HEK293 (cell line): ENCODE results near the gene LIN52.
A peak's percentile ranks its signal among the peaks of the same experiment; 100 is the strongest.

ENCODE experiments used
- GLI4 ChIP-seq: fragments of 450-650 bp; formaldehyde crosslinking; IDR thresholded peaks from 2 replicates; pipeline ENCODE4 v1.5.1; 2016; ENCODE audit warnings: missing biosample characterization, missing genetic modification characterization
- HOXC10 ChIP-seq: sonication (generic); formaldehyde crosslinking; IDR thresholded peaks from 2 replicates; pipeline ENCODE4 v1.8.1; 2023; ENCODE audit warnings: mild to moderate bottlenecking, missing genetic modification reagents
- KLF16 ChIP-seq: fragments of 450-650 bp; formaldehyde crosslinking; IDR thresholded peaks from 2 replicates; pipeline ENCODE4 v1.5.1; 2017; ENCODE audit warnings: missing biosample characterization, missing genetic modification characterization
- KLF8 ChIP-seq: fragments of 450-650 bp; formaldehyde crosslinking; IDR thresholded peaks from 2 replicates; pipeline ENCODE4 v1.5.1; 2016; ENCODE audit warnings: missing biosample characterization, missing genetic modification characterization
- SCRT1 ChIP-seq: fragments of 450-650 bp; formaldehyde crosslinking; IDR thresholded peaks from 2 replicates; pipeline ENCODE4 v1.5.1; 2016; ENCODE audit warnings: missing biosample characterization, missing genetic modification characterization, borderline replicate concordance
- SCRT2 ChIP-seq: fragments of 450-650 bp; formaldehyde crosslinking; IDR thresholded peaks from 2 replicates; pipeline ENCODE4 v1.5.1; 2016; ENCODE audit warnings: missing biosample characterization, missing genetic modification characterization
- SETDB1 ChIP-seq: IDR thresholded peaks from one replicate; pipeline ENCODE4 v1.6.1; 2017; ENCODE audit warnings: mild to moderate bottlenecking, low read length, moderate library complexity, mixed read lengths; ENCODE audit not compliant: insufficient read length
- SP2 ChIP-seq: fragments of 450-650 bp; formaldehyde crosslinking; IDR thresholded peaks from 2 replicates; pipeline ENCODE4 v1.5.1; 2016; ENCODE audit warnings: missing biosample characterization, missing genetic modification characterization
- ZFP37 ChIP-seq: fragments of 450-650 bp; formaldehyde crosslinking; IDR thresholded peaks from 2 replicates; pipeline ENCODE4 v1.5.1; 2016; ENCODE audit warnings: missing biosample characterization, missing genetic modification characterization
- ZFP41 ChIP-seq: fragments of 450-650 bp; formaldehyde crosslinking; IDR thresholded peaks from 2 replicates; pipeline ENCODE4 v1.5.1; 2016; ENCODE audit warnings: missing biosample characterization, missing genetic modification characterization, borderline replicate concordance
- ZNF10 ChIP-seq: fragments of 450-650 bp; formaldehyde crosslinking; IDR thresholded peaks from 2 replicates; pipeline ENCODE4 v1.5.1; 2017; ENCODE audit warnings: missing biosample characterization, missing genetic modification characterization
- ZNF112 ChIP-seq: fragments of 450-650 bp; formaldehyde crosslinking; IDR thresholded peaks from 2 replicates; pipeline ENCODE4 v1.5.0; 2017; ENCODE audit warnings: missing biosample characterization, missing genetic modification characterization
- ZNF324 ChIP-seq: fragments of 450-650 bp; formaldehyde crosslinking; IDR thresholded peaks from 2 replicates; pipeline ENCODE4 v1.5.1; 2016; ENCODE audit warnings: missing biosample characterization, missing genetic modification characterization
- ZNF335 ChIP-seq: fragments of 450-650 bp; formaldehyde crosslinking; conservative IDR thresholded peaks from 2 replicates; pipeline ENCODE4 v1.5.1; 2016; ENCODE audit warnings: missing biosample characterization, missing genetic modification characterization
- ZNF341 ChIP-seq: fragments of 450-650 bp; formaldehyde crosslinking; IDR thresholded peaks from 2 replicates; pipeline ENCODE4; 2016; ENCODE audit warnings: low read depth, missing biosample characterization, missing genetic modification characterization
- ZNF394 ChIP-seq: fragments of 450-650 bp; formaldehyde crosslinking; IDR thresholded peaks from 2 replicates; pipeline ENCODE4 v1.5.1; 2016; ENCODE audit warnings: missing biosample characterization, missing genetic modification characterization, mild to moderate bottlenecking, moderate library complexity, borderline replicate concordance
- ZNF560 ChIP-seq: fragments of 450-650 bp; formaldehyde crosslinking; IDR thresholded peaks from 2 replicates; pipeline ENCODE4 v1.5.1; 2017; ENCODE audit warnings: missing biosample characterization, missing genetic modification characterization, borderline replicate concordance
- ZNF596 ChIP-seq: fragments of 450-650 bp; IDR thresholded peaks from 2 replicates; pipeline ENCODE4 v1.5.0; 2018; ENCODE audit warnings: missing biosample characterization, mild to moderate bottlenecking, missing genetic modification characterization, moderate library complexity
- ZNF621 ChIP-seq: fragments of 450-650 bp; formaldehyde crosslinking; IDR thresholded peaks from 2 replicates; pipeline ENCODE4 v1.5.1; 2017; ENCODE audit warnings: missing biosample characterization, missing genetic modification characterization
- ZNF664 ChIP-seq: fragments of 450-650 bp; formaldehyde crosslinking; IDR thresholded peaks from 2 replicates; pipeline ENCODE4 v1.5.1; 2016; ENCODE audit warnings: missing biosample characterization, missing genetic modification characterization
- ZNF747 ChIP-seq: fragments of 450-650 bp; formaldehyde crosslinking; IDR thresholded peaks from 2 replicates; pipeline ENCODE4 v1.5.1; 2016; ENCODE audit warnings: missing biosample characterization, missing genetic modification characterization
- ZNF768 ChIP-seq: fragments of 450-650 bp; formaldehyde crosslinking; IDR thresholded peaks from 2 replicates; pipeline ENCODE4 v1.5.1; 2018; ENCODE audit warnings: missing biosample characterization, mild to moderate bottlenecking, missing genetic modification characterization
- ZNF785 ChIP-seq: fragments of 450-650 bp; formaldehyde crosslinking; IDR thresholded peaks from 2 replicates; pipeline ENCODE4 v1.5.1; 2016; ENCODE audit warnings: missing biosample characterization, missing genetic modification characterization
- ZSCAN23 ChIP-seq: fragments of 450-650 bp; formaldehyde crosslinking; IDR thresholded peaks from 2 replicates; pipeline ENCODE4 v1.5.1; 2016; ENCODE audit warnings: missing biosample characterization, missing genetic modification characterization
- TF ChIP-seq, protein P1 (sequence below): fragments of 450-650 bp; formaldehyde crosslinking; IDR thresholded peaks from 2 replicates; pipeline ENCODE4 v1.5.1; 2016; ENCODE audit warnings: missing biosample characterization, missing genetic modification characterization
- TF ChIP-seq, protein P2 (sequence below): fragments of 450-650 bp; formaldehyde crosslinking; IDR thresholded peaks from 2 replicates; pipeline ENCODE4 v1.5.1; 2016; ENCODE audit warnings: missing biosample characterization, missing genetic modification characterization
- TF ChIP-seq, protein P3 (sequence below): fragments of 450-650 bp; formaldehyde crosslinking; IDR thresholded peaks from 2 replicates; pipeline ENCODE4; 2016; ENCODE audit warnings: missing biosample characterization, missing genetic modification characterization
- TF ChIP-seq, protein P4 (sequence below): fragments of 450-650 bp; formaldehyde crosslinking; IDR thresholded peaks from 2 replicates; pipeline ENCODE4 v1.5.1; 2016; ENCODE audit warnings: missing biosample characterization, missing genetic modification characterization
- TF ChIP-seq, protein P5 (sequence below): fragments of 450-650 bp; formaldehyde crosslinking; IDR thresholded peaks from 2 replicates; pipeline ENCODE4 v1.5.1; 2016; ENCODE audit warnings: missing biosample characterization, missing genetic modification characterization
- TF ChIP-seq, protein P6 (sequence below): fragments of 450-650 bp; formaldehyde crosslinking; optimal IDR thresholded peaks from 2 replicates; pipeline ENCODE3; 2016; ENCODE audit warnings: missing biosample characterization, mild to moderate bottlenecking, missing genetic modification characterization
- TF ChIP-seq, protein P7 (sequence below): fragments of 450-650 bp; formaldehyde crosslinking; conservative IDR thresholded peaks from 2 replicates; pipeline ENCODE4 v1.5.1; 2016; ENCODE audit warnings: low read depth, missing biosample characterization, missing genetic modification characterization

LIN52 gene

DNA sequence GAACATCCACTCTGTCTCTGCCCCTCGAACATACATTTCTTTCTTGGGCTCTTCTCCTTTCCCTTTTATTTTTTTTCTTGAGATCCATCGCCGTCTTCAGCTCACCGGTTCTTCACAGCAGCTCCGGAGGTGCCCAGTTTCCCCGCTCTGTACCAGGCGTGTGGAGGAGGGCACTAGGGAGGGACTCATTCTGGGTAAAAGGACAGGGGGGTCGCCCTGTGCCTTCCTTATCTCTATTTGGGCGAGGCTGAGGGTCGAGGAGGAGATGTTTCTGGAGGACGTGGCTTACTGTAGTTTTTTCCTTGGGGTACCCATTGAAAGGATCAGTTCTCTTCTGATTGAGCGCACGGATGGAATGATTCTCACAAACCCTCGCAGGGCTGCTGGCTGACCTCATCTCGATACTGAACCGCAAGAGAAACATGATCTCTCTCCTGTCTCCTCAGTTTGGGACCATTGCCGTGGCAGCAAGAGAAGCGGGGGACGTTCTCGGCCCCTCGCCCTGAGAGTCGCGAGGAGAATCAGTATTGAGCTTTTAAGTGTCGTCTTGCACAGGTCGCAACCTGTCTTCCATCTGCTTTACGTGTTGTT is 386 bp downstream of the LIN52 start (continued):
- TF ChIP-seq ZNF747 (no peak), SCRT1 (tag by site-specific recombination) (no peak), SETDB1 (no peak), ZNF10 (no peak), ZNF324 (0 out of 2 replicates have a peak, but pooled peaks have one; percentile 55), KLF8 (no peak; the same call in 1 of the 2 replicates), ZSCAN23 (tag by site-specific recombination) (no peak), SCRT2 (tag by site-specific recombination) (no peak), ZNF664 (no peak), ZNF785 (tag by site-specific recombination) (no peak), ZNF621 (tag by site-specific recombination) (no peak), ZFP37 (tag by site-specific recombination) (no peak), ZNF341 (tag by site-specific recombination) (no peak), ZNF394 (tag by site-specific recombination) (no peak), SP2 (tag by site-specific recombination) (no peak), ZFP41 (no peak), ZNF560 (tag by site-specific recombination) (no peak), GLI4 (no peak), ZNF112 (tag by site-specific recombination) (no peak), ZNF335 (peak; percentile 96), ZNF596 (no peak), HOXC10 (CRISPR knock-in tag) (no peak), KLF16 (tag by site-specific recombination) (no peak; the same call in 1 of the 2 replicates), ZNF768 (tag by site-specific recombination) (no peak)
- TF ChIP-seq, protein P1, sequence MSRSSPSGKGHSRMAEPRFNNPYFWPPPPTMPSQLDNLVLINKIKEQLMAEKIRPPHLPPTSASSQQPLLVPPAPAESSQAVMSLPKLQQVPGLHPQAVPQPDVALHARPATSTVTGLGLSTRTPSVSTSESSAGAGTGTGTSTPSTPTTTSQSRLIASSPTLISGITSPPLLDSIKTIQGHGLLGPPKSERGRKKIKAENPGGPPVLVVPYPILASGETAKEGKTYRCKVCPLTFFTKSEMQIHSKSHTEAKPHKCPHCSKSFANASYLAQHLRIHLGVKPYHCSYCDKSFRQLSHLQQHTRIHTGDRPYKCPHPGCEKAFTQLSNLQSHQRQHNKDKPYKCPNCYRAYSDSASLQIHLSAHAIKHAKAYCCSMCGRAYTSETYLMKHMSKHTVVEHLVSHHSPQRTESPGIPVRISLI (tag by site-specific recombination) = no peak
- TF ChIP-seq, protein P2, sequence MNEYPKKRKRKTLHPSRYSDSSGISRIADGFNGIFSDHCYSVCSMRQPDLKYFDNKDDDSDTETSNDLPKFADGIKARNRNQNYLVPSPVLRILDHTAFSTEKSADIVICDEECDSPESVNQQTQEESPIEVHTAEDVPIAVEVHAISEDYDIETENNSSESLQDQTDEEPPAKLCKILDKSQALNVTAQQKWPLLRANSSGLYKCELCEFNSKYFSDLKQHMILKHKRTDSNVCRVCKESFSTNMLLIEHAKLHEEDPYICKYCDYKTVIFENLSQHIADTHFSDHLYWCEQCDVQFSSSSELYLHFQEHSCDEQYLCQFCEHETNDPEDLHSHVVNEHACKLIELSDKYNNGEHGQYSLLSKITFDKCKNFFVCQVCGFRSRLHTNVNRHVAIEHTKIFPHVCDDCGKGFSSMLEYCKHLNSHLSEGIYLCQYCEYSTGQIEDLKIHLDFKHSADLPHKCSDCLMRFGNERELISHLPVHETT = no peak
- TF ChIP-seq, protein P3, sequence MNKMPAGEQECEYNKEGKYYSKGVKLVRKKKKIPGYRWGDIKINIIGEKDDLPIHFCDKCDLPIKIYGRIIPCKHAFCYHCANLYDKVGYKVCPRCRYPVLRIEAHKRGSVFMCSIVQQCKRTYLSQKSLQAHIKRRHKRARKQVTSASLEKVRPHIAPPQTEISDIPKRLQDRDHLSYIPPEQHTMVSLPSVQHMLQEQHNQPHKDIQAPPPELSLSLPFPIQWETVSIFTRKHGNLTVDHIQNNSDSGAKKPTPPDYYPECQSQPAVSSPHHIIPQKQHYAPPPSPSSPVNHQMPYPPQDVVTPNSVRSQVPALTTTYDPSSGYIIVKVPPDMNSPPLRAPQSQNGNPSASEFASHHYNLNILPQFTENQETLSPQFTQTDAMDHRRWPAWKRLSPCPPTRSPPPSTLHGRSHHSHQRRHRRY (tag by site-specific recombination) = no peak
- TF ChIP-seq, protein P4, sequence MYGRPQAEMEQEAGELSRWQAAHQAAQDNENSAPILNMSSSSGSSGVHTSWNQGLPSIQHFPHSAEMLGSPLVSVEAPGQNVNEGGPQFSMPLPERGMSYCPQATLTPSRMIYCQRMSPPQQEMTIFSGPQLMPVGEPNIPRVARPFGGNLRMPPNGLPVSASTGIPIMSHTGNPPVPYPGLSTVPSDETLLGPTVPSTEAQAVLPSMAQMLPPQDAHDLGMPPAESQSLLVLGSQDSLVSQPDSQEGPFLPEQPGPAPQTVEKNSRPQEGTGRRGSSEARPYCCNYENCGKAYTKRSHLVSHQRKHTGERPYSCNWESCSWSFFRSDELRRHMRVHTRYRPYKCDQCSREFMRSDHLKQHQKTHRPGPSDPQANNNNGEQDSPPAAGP (tag by site-specific recombination) = 0 out of 2 replicates have a peak, but pooled peaks have one; percentile 49
- TF ChIP-seq, protein P5, sequence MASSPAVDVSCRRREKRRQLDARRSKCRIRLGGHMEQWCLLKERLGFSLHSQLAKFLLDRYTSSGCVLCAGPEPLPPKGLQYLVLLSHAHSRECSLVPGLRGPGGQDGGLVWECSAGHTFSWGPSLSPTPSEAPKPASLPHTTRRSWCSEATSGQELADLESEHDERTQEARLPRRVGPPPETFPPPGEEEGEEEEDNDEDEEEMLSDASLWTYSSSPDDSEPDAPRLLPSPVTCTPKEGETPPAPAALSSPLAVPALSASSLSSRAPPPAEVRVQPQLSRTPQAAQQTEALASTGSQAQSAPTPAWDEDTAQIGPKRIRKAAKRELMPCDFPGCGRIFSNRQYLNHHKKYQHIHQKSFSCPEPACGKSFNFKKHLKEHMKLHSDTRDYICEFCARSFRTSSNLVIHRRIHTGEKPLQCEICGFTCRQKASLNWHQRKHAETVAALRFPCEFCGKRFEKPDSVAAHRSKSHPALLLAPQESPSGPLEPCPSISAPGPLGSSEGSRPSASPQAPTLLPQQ (tag by site-specific recombination) = peak; percentile 71; the same call in 1 of the 2 replicates
- TF ChIP-seq, protein P6, sequence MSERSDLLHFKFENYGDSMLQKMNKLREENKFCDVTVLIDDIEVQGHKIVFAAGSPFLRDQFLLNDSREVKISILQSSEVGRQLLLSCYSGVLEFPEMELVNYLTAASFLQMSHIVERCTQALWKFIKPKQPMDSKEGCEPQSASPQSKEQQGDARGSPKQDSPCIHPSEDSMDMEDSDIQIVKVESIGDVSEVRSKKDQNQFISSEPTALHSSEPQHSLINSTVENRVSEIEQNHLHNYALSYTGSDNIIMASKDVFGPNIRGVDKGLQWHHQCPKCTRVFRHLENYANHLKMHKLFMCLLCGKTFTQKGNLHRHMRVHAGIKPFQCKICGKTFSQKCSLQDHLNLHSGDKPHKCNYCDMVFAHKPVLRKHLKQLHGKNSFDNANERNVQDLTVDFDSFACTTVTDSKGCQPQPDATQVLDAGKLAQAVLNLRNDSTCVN = no peak
- TF ChIP-seq, protein P7, sequence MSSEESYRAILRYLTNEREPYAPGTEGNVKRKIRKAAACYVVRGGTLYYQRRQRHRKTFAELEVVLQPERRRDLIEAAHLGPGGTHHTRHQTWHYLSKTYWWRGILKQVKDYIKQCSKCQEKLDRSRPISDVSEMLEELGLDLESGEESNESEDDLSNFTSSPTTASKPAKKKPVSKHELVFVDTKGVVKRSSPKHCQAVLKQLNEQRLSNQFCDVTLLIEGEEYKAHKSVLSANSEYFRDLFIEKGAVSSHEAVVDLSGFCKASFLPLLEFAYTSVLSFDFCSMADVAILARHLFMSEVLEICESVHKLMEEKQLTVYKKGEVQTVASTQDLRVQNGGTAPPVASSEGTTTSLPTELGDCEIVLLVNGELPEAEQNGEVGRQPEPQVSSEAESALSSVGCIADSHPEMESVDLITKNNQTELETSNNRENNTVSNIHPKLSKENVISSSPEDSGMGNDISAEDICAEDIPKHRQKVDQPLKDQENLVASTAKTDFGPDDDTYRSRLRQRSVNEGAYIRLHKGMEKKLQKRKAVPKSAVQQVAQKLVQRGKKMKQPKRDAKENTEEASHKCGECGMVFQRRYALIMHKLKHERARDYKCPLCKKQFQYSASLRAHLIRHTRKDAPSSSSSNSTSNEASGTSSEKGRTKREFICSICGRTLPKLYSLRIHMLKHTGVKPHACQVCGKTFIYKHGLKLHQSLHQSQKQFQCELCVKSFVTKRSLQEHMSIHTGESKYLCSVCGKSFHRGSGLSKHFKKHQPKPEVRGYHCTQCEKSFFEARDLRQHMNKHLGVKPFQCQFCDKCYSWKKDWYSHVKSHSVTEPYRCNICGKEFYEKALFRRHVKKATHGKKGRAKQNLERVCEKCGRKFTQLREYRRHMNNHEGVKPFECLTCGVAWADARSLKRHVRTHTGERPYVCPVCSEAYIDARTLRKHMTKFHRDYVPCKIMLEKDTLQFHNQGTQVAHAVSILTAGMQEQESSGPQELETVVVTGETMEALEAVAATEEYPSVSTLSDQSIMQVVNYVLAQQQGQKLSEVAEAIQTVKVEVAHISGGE (tag by site-specific recombination) = no peak
